HCT116 (cell line): ENCODE results near the gene KCNJ4. TPM values are rescaled to one million over a fixed set of nuclear protein-coding genes. Genes with fewer than 3 reads are reported as not detected.

Source experiments
- ATAC-seq: fragments of 200-7000 bp; cut with Tn5 transposase; 2 replicates; pipeline ENCODE4 v1.9.1; 2020; ENCODE audit warnings: mild to moderate bottlenecking, moderate library complexity
- BruUV-seq: library from RNA; stranded (reverse); fragments of 400-500 nt; replicated peaks from 2 replicates; lab custom pipeline; 2021; lab: Mats Ljungman, UMichigan
- CTCF ChIA-PET: fragments of 300-600 bp; sonication (Branson Sonifier 250); formaldehyde crosslinking; loops from one replicate; lab custom pipeline; 2021; ENCODE audit warnings: antibody characterized with exemption; lab: Charles Lee
- POLR2A ChIA-PET: fragments of 300-600, 350-600 bp; sonication (Branson Sonifier 250); formaldehyde crosslinking; loops from one replicate; lab custom pipeline; 2021; ENCODE audit warnings: antibody characterized with exemption; lab: Charles Lee
- RAD21 ChIA-PET, 2 experiments: fragments of 300-600 bp; sonication (Branson Sonifier 250); formaldehyde crosslinking; loops; one replicate each; lab custom pipeline; 2023; ENCODE audit warnings: low total read pairs in 2 of 2; ENCODE audit not compliant: uncharacterized antibody in 2 of 2, unreplicated experiment in 2 of 2, low non-redundant PET in 1 of 2; lab: Charles Lee
- DNase-seq: peaks from one replicate; pipeline ENCODE4 v3.0.0-alpha.2; 2010; ENCODE audit warnings: low read depth, low spot score
- H2AFZ ChIP-seq: fragments of 200-600 bp; shearing (Covaris generic), sonication (generic); 2 replicates; pipeline ENCODE4 v1.6.1; 2017; ENCODE audit warnings: low read depth, mixed run types, mixed read lengths, antibody characterized with exemption, low read length; ENCODE audit not compliant: poor library complexity, severe bottlenecking
- H3K27ac ChIP-seq: 2 replicates; pipeline ENCODE4 v1.5.1; 2012; ENCODE audit warnings: low read depth, low read length
- H3K27me3 ChIP-seq: fragments of 200-600 bp; sonication (generic); 2 replicates; pipeline ENCODE4 v1.6.1; 2016; ENCODE audit warnings: mixed run types, low read length, mixed read lengths; ENCODE audit not compliant: insufficient read depth
- H3K36me3 ChIP-seq, 2 experiments: fragments of 200-500 bp in 1 of 2; fragments of 200-600 bp in 1 of 2; sonication (Bioruptor generic) in 1 of 2; sonication (generic) in 1 of 2; 2 replicates each; pipeline versions ENCODE4 v1.5.1 to v1.6.1; 2014 to 2016; ENCODE audit warnings: low read length in 2 of 2, inconsistent platforms in 1 of 2, mixed read lengths in 1 of 2, mixed run types in 1 of 2; ENCODE audit not compliant: insufficient read depth in 2 of 2, control insufficient read depth in 1 of 2
- H3K4me1 ChIP-seq, 2 experiments: fragments of 200-600 bp in 1 of 2; sonication (generic) in 1 of 2; 2 replicates each; pipeline versions ENCODE4 v1.5.1 to v1.6.1; 2012 to 2017; ENCODE audit warnings: low read length in 2 of 2, inconsistent platforms in 1 of 2, mild to moderate bottlenecking in 1 of 2, mixed read lengths in 1 of 2, mixed run types in 1 of 2, moderate library complexity in 1 of 2; ENCODE audit not compliant: insufficient read depth in 2 of 2, control insufficient read depth in 1 of 2
- H3K4me2 ChIP-seq: fragments of 200-600 bp; sonication (generic); 2 replicates; pipeline ENCODE4 v1.6.1; 2017; ENCODE audit warnings: mixed run types, low read length, mixed read lengths
- H3K4me3 ChIP-seq, 2 experiments: fragments of 200-600 bp in 1 of 2; sonication (generic) in 1 of 2; replicated peaks in 1 of 2; 2 replicates each; pipeline ENCODE4 v1.5.1; 2011 to 2016; ENCODE audit warnings: low read length in 2 of 2, control low read depth in 1 of 2, low read depth in 1 of 2, mild to moderate bottlenecking in 1 of 2, mixed read lengths in 1 of 2, mixed run types in 1 of 2
- H3K79me2 ChIP-seq: fragments of 200-600 bp; sonication (generic); 2 replicates; pipeline ENCODE4 v1.6.1; 2017; ENCODE audit warnings: mild to moderate bottlenecking, mixed run types, low read length, moderate library complexity, mixed read lengths; ENCODE audit not compliant: insufficient read depth
- H3K9ac ChIP-seq: fragments of 200-600 bp; sonication (generic); 2 replicates; pipeline ENCODE4 v1.6.1; 2016; ENCODE audit warnings: low read length, mixed read lengths
- H3K9me2 ChIP-seq: fragments of 200-600 bp; sonication (generic), shearing (Covaris generic); 2 replicates; pipeline ENCODE4 v1.6.1; 2017; ENCODE audit warnings: mixed run types, mild to moderate bottlenecking, moderate library complexity; ENCODE audit not compliant: insufficient read depth
- H3K9me3 ChIP-seq, 2 experiments: fragments of 200-500 bp in 1 of 2; fragments of 200-600 bp in 1 of 2; sonication (Bioruptor generic) in 1 of 2; sonication (generic) in 1 of 2; 2 replicates each; pipeline ENCODE4 v1.6.1; 2014 to 2017; ENCODE audit warnings: low read length in 2 of 2, mixed read lengths in 2 of 2, inconsistent platforms in 1 of 2, low read depth in 1 of 2, mild to moderate bottlenecking in 1 of 2, mixed run types in 1 of 2, moderate library complexity in 1 of 2; ENCODE audit not compliant: control insufficient read depth in 1 of 2, insufficient read depth in 1 of 2
- H4K20me1 ChIP-seq: fragments of 200-600 bp; sonication (generic), shearing (Covaris generic); 2 replicates; pipeline ENCODE4 v1.6.1; 2017; ENCODE audit warnings: mixed run types, mild to moderate bottlenecking, moderate library complexity; ENCODE audit not compliant: insufficient read depth
- ATF3 ChIP-seq: IDR thresholded peaks from 2 replicates; pipeline ENCODE4 v1.6.1; 2012
- CBX3 ChIP-seq: IDR thresholded peaks from 2 replicates; pipeline ENCODE4 v1.6.1; 2012; ENCODE audit warnings: low read depth
- CEBPB ChIP-seq: IDR thresholded peaks from 2 replicates; pipeline ENCODE4 v1.6.1; 2012; ENCODE audit warnings: low read depth
- CTCF ChIP-seq, 3 experiments: fragments of 200-600 bp in 1 of 3; sonication (generic) in 1 of 3; IDR thresholded peaks in 2 of 3; conservative IDR thresholded peaks in 1 of 3; 2 replicates each; pipeline ENCODE4 v1.5.1; 2012 to 2017; ENCODE audit warnings: low read depth in 2 of 3, low read length in 2 of 3, antibody characterized with exemption in 1 of 3, borderline replicate concordance in 1 of 3, control low read depth in 1 of 3, mild to moderate bottlenecking in 1 of 3, mixed read lengths in 1 of 3, mixed run types in 1 of 3, moderate library complexity in 1 of 3; ENCODE audit not compliant: insufficient read depth in 1 of 3
- EGR1 ChIP-seq: IDR thresholded peaks from 2 replicates; pipeline ENCODE4 v1.6.1; 2012; ENCODE audit warnings: low read depth
- EZH2phosphoT487 ChIP-seq: fragments of 200-600 bp; IDR thresholded peaks from 2 replicates; pipeline ENCODE4 v1.6.1; 2018; ENCODE audit warnings: antibody characterized with exemption, borderline replicate concordance
- FOSL1 ChIP-seq: IDR thresholded peaks from 2 replicates; pipeline ENCODE4 v1.6.1; 2012; ENCODE audit warnings: low read depth
- JUND ChIP-seq: IDR thresholded peaks from 2 replicates; pipeline ENCODE4 v1.6.1; 2012
- MAX ChIP-seq: IDR thresholded peaks from 2 replicates; pipeline ENCODE4 v1.6.1; 2012
- POLR2AphosphoS5 ChIP-seq: IDR thresholded peaks from 2 replicates; pipeline ENCODE4 v1.6.1; 2011; ENCODE audit warnings: mild to moderate bottlenecking, low read depth, low read length, moderate library complexity
- RAD21 ChIP-seq: IDR thresholded peaks from 2 replicates; pipeline ENCODE4 v1.6.1; 2012; ENCODE audit warnings: low read depth, mild to moderate bottlenecking
- REST ChIP-seq: IDR thresholded peaks from 2 replicates; pipeline ENCODE4 v1.6.1; 2012; ENCODE audit warnings: low read depth
- SP1 ChIP-seq: IDR thresholded peaks from 2 replicates; pipeline ENCODE4 v1.6.1; 2012; ENCODE audit warnings: low read depth
- SRF ChIP-seq: IDR thresholded peaks from 2 replicates; pipeline ENCODE4 v1.6.1; 2012; ENCODE audit warnings: low read depth
- YY1 ChIP-seq: IDR thresholded peaks from 2 replicates; pipeline ENCODE4 v1.6.1; 2011; ENCODE audit warnings: low read length, low read depth, moderate library complexity, mild to moderate bottlenecking; ENCODE audit not compliant: insufficient replicate concordance; ENCODE audit errors: extremely low read depth
- intact Hi-C: fragments of 100-400 bp; cut with micrococcal nuclease; formaldehyde crosslinking; loops from 2 replicates; pipeline ENCODE4 v1.10.0; 2022
- total RNA-seq: library from RNA; stranded (reverse); gene quantifications from one replicate; pipeline ENCODE4 v1.2.1, GENCODE V29; 2021; ENCODE audit not compliant: unreplicated experiment

KCNJ4 gene
- total RNA-seq, 1 experiment from 2014 or later, result not detected

- no peaks in the 10 kb centered on the region for H3K9me2 ChIP-seq
- POLR2A ChIA-PET, result no interaction called here
- H3K9me3 ChIP-seq, result no peaks in the 10 kb centered on the region
- peaks cover 67% of the 10 kb centered on the region for H3K79me2 ChIP-seq
- H3K4me1 ChIP-seq, result no peaks in the 10 kb centered on the region; a peak in 1 of 4 replicates
- ATAC-seq, result no peak
- intact Hi-C loops, result no loop called here
- H3K9ac ChIP-seq, result no peak overlapping the region
- BruUV-seq, result no TSS peak
- H4K20me1 ChIP-seq, result peaks cover 26% of the 10 kb centered on the region; the same call in 1 of the 2 replicates
- no peak overlapping the region for H3K4me3 ChIP-seq
- CTCF ChIA-PET, result no interaction called here
- RAD21 ChIA-PET, result no interaction called here
- H3K27me3 ChIP-seq, result no peaks in the 10 kb centered on the region
- TF ChIP-seq POLR2AphosphoS5 (0 out of 2 replicates have a peak, but pooled peaks have one; percentile 29), MAX (no peak)
- H3K36me3 ChIP-seq, result peaks cover 86 to 90% of the 10 kb centered on the region in 2 experiments
- DNase-seq, result no peak
- H2AFZ ChIP-seq, result no peak overlapping the region
- 0 out of 2 replicates have a peak overlapping the region, but pooled peaks have one; percentile 38 for H3K27ac ChIP-seq
- H3K4me2 ChIP-seq, result no peak overlapping the region
Observed at GRCh38 chr22:38489561-38490145, 34.7 kb upstream of the KCNJ4 start.

GRCh38 chr22:38489142-38489541 is 34.1 kb upstream of the KCNJ4 start:
- BruUV-seq, result no TSS peak
- no peak for TF ChIP-seq EGR1
- TF ChIP-seq EZH2phosphoT487, result no peak
- TF ChIP-seq FOSL1, result no peak
- no peak for TF ChIP-seq YY1
- no peak for TF ChIP-seq CTCF (IDR thresholded peaks at IDR 0.05 in 2 of 3, conservative IDR thresholded peaks at IDR 0.05 in 1 of 3; ENCODE audit: borderline replicate concordance in 1 of 3, insufficient read depth in 1 of 3, low read depth in 2 of 3, low read length in 2 of 3)
- TF ChIP-seq SP1, result no peak
- no peak for TF ChIP-seq CEBPB
- no peak for TF ChIP-seq REST
- no peak for TF ChIP-seq RAD21
- TF ChIP-seq SRF, result no peak
- no peak for TF ChIP-seq ATF3
- TF ChIP-seq MAX, result no peak
- no peak for TF ChIP-seq CBX3
- no peak for TF ChIP-seq JUND

More at GRCh38 chr22:38489142-38489541, 34.1 kb upstream of the KCNJ4 start:
- DNase-seq (no peak), ATAC-seq (no peak)
- Histone ChIP-seq H3K36me3 (peaks cover 86 to 90% of the 10 kb centered on the region in 2 experiments), H3K4me2 (no peak overlapping the region), H3K4me1 (no peaks in the 10 kb centered on the region; a peak in 1 of 4 replicates), H3K79me2 (peaks cover 62% of the 10 kb centered on the region), H3K4me3 (no peak overlapping the region), H3K27ac (no peak overlapping the region), H4K20me1 (peaks cover 24% of the 10 kb centered on the region; the same call in 1 of the 2 replicates), H3K9me2 (no peaks in the 10 kb centered on the region), H2AFZ (no peak overlapping the region), H3K9me3 (no peaks in the 10 kb centered on the region), H3K9ac (no peak overlapping the region), H3K27me3 (no peaks in the 10 kb centered on the region)
- RAD21 ChIA-PET, result no interaction called here
- POLR2A ChIA-PET, result no interaction called here
- CTCF ChIA-PET, result no interaction called here
- intact Hi-C loops, result no loop called here
